ENCODE measurements around the gene CD22.
"Not testable (repeated sequence)": the region's sequence is repeated elsewhere in the genome, so short reads cannot be mapped to it uniquely, and the experiment has no call there.

Gene CD22

GRCh38 chr19:35362261-35363000 lies 33.4 kb downstream of the CD22 start:
- DNase-seq, result no peak

GRCh38 chr19:35363001-35363590 lies 34.1 kb downstream of the CD22 start:
- no peak for DNase-seq

GRCh38 chr19:35363711-35364425 lies 34.9 kb downstream of the CD22 start:
- DNase-seq, result no peak

GRCh38 chr19:35365303-35365702 lies 36.3 kb downstream of the CD22 start:
- DNase-seq, result no peak

- DNase-seq, result no peak
Measured at GRCh38 chr19:35368378-35368777, 39.4 kb downstream of the CD22 start.

GRCh38 chr19:35369522-35369921 lies 40.5 kb downstream of the CD22 start:
- no peak for DNase-seq

GRCh38 chr19:35370722-35371121 lies 41.7 kb downstream of the CD22 start, which contains the start of gene GPR42:
Gene GPR42, plus strand, starts transcription at chr19:35371068. Its CDS starts 292 bp downstream, at chr19:35371360.
- DNase-seq, result no peak

- no peak for DNase-seq
Measured at GRCh38 chr19:35373492-35373891, 44.5 kb downstream of the CD22 start.

- not testable (repeated sequence) for DNase-seq
Measured at GRCh38 chr19:35374031-35374430, 45.0 kb downstream of the CD22 start.

GRCh38 chr19:35375505-35376307 lies 46.7 kb downstream of the CD22 start:
- no peak for DNase-seq

GRCh38 chr19:35377656-35378055 lies 48.7 kb downstream of the CD22 start:
- no peak for DNase-seq

GRCh38 chr19:35378356-35378755 lies 49.4 kb downstream of the CD22 start:
- no peak for DNase-seq

GRCh38 chr19:35379545-35379944 lies 50.6 kb downstream of the CD22 start:
- not testable (repeated sequence) for DNase-seq

GRCh38 chr19:35379992-35380391 lies 51.0 kb downstream of the CD22 start:
- DNase-seq, result no peak

- no peak for DNase-seq
Measured at GRCh38 chr19:35380450-35381124, 51.6 kb downstream of the CD22 start.

- no peak for DNase-seq
Measured at GRCh38 chr19:35381318-35381717, 52.3 kb downstream of the CD22 start.

- DNase-seq, result no peak
Measured at GRCh38 chr19:35381926-35382325, 52.9 kb downstream of the CD22 start.

- no peak for DNase-seq
Measured at GRCh38 chr19:35383536-35383935, 54.5 kb downstream of the CD22 start.

GRCh38 chr19:35388277-35389054 lies 59.5 kb downstream of the CD22 start:
- no peak for DNase-seq

- DNase-seq, result no peak
Measured at GRCh38 chr19:35389192-35389861, 60.3 kb downstream of the CD22 start.
